ENCODE results near the gene CXorf51B.
"Not testable (repeated sequence)": the region's sequence is repeated elsewhere in the genome, so short reads cannot be mapped to it uniquely, and the experiment has no call there.

CXorf51B gene

DNA sequence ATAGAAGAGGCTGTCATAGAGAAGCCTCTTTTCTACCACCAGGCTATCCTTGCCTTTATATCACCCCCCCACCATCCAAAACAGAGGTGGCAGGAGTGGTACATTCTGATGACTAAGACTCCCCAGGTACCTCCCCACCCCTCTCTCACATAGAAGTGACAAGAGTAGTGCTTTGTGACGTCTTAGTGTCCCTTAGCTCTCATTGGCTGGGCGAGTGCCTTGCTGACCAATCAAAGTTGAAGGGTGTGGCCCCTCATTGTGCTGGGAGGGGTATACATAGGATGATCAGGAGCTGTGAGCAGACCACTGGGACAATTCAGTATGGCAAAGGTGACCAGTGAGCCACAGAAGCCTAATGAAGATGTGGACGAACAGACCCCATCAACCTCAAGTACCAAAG is at the start of gene CXorf51B:
Gene CXorf51B (plus strand): TSS at position 301 of the 400 bp plus-strand sequence. CDS start 21 bp downstream, at position 322.
- DNase-seq (ENCODE audit: extremely low spot score); POLR2A ChIA-PET; CTCF ChIA-PET: not testable (repeated sequence)

GRCh38 chrX:146814644-146815043 is 5.1 kb downstream of the CXorf51B start, which contains the start of gene CXorf51A:
TSS of gene CXorf51A (minus strand) at chrX:146814744. CDS start at chrX:146814723, 21 bp downstream.
- DNase-seq (ENCODE audit: extremely low spot score); POLR2A ChIA-PET; CTCF ChIA-PET: not testable (repeated sequence)

- ChIA-PET CTCF (no interaction called here), POLR2A (no interaction called here)
- TF ChIP-seq FOXK2 (IDR thresholded peaks at IDR 0.05), result no peak
- TF ChIP-seq FOXA1 (IDR thresholded peaks at IDR 0.05), result no peak
- TF ChIP-seq NFRKB (IDR thresholded peaks at IDR 0.05), result no peak
- TF ChIP-seq FOXM1 (IDR thresholded peaks at IDR 0.05; ENCODE audit: borderline replicate concordance), result no peak
- TF ChIP-seq, protein P1, sequence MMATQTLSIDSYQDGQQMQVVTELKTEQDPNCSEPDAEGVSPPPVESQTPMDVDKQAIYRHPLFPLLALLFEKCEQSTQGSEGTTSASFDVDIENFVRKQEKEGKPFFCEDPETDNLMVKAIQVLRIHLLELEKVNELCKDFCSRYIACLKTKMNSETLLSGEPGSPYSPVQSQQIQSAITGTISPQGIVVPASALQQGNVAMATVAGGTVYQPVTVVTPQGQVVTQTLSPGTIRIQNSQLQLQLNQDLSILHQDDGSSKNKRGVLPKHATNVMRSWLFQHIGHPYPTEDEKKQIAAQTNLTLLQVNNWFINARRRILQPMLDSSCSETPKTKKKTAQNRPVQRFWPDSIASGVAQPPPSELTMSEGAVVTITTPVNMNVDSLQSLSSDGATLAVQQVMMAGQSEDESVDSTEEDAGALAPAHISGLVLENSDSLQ (IDR thresholded peaks at IDR 0.05), result no peak
- no peak for TF ChIP-seq HDGF (IDR thresholded peaks at IDR 0.05; ENCODE audit: borderline replicate concordance)
- no peak for TF ChIP-seq ARNT (IDR thresholded peaks at IDR 0.05)
- no peak for TF ChIP-seq BHLHE40 (IDR thresholded peaks at IDR 0.05; ENCODE audit: borderline replicate concordance)
- TF ChIP-seq CTBP1 (IDR thresholded peaks at IDR 0.05; ENCODE audit: borderline replicate concordance), result no peak
- TF ChIP-seq ZNF384 (IDR thresholded peaks at IDR 0.05), result no peak
- TF ChIP-seq TARDBP (IDR thresholded peaks at IDR 0.05), result no peak
- TF ChIP-seq SP1 (IDR thresholded peaks at IDR 0.05), result no peak
- TF ChIP-seq L3MBTL2 (conservative IDR thresholded peaks at IDR 0.05), result no peak
- TF ChIP-seq LEF1 (IDR thresholded peaks at IDR 0.05; ENCODE audit: borderline replicate concordance), result no peak
- TF ChIP-seq ELF4 (IDR thresholded peaks at IDR 0.05), result no peak
- no peak for DNase-seq (ENCODE audit: extremely low spot score)
Measured at GRCh38 chrX:146831994-146832393, 22.4 kb downstream of the CXorf51B start.

- TF ChIP-seq HDGF (IDR thresholded peaks at IDR 0.05; ENCODE audit: borderline replicate concordance) (no peak), L3MBTL2 (conservative IDR thresholded peaks at IDR 0.05) (no peak), LEF1 (IDR thresholded peaks at IDR 0.05; ENCODE audit: borderline replicate concordance) (no peak), ELF4 (IDR thresholded peaks at IDR 0.05) (no peak), BHLHE40 (IDR thresholded peaks at IDR 0.05; ENCODE audit: borderline replicate concordance) (no peak), CTBP1 (IDR thresholded peaks at IDR 0.05; ENCODE audit: borderline replicate concordance) (no peak), FOXM1 (IDR thresholded peaks at IDR 0.05; ENCODE audit: borderline replicate concordance) (no peak), TARDBP (IDR thresholded peaks at IDR 0.05) (no peak), ZNF384 (IDR thresholded peaks at IDR 0.05) (no peak), ARNT (IDR thresholded peaks at IDR 0.05) (no peak), SP1 (IDR thresholded peaks at IDR 0.05) (no peak), NFRKB (IDR thresholded peaks at IDR 0.05) (no peak), FOXK2 (IDR thresholded peaks at IDR 0.05) (no peak)
- TF ChIP-seq, protein P1 (IDR thresholded peaks at IDR 0.05), result no peak
- no peak for DNase-seq (ENCODE audit: extremely low spot score)
- ChIA-PET POLR2A (no interaction called here), CTCF (no interaction called here)
Measured at GRCh38 chrX:146854281-146854680, 44.7 kb downstream of the CXorf51B start.
